Panc1 (cell line): ENCODE results near the gene TAS2R20.

ENCODE experiments used
- CTCF ChIP-seq: fragments of 450-650 bp; IDR thresholded peaks from 2 replicates; pipeline ENCODE4 v1.5.1; 2017; ENCODE audit warnings: mild to moderate bottlenecking
- POLR2AphosphoS5 ChIP-seq: IDR thresholded peaks from 2 replicates; pipeline ENCODE4 v1.6.1; 2012; ENCODE audit warnings: mild to moderate bottlenecking, low read depth, low read length, moderate library complexity

DNA sequence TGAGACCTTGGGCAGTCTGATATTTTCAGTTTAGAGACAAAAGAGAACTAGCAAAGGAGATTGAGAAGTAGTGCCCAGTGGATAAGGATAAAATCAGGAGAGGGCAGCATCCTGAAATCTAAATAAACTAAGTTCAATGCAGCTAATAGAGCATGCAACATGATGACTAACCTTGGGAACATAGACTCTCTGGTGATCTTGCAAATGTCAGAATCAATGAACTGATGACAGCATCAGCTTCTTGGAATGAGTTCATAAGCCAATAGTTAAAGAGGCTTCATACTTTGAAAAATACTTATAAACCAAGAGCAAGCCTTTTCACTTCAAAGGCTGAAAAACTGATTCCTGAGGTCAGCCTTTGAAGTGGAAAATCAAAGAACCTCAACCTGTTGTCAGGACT, 16.1 kb upstream of the TAS2R20 start:
- no peak for TF ChIP-seq CTCF
- TF ChIP-seq POLR2AphosphoS5: no peak
